ENCODE data around the gene AKAP13. TPM values are rescaled to one million over a fixed set of nuclear protein-coding genes. Genes with fewer than 3 reads are reported as not detected.

Gene AKAP13
- total RNA-seq, 2 experiments from 2014 or later = 104 to 106 TPM

DNA sequence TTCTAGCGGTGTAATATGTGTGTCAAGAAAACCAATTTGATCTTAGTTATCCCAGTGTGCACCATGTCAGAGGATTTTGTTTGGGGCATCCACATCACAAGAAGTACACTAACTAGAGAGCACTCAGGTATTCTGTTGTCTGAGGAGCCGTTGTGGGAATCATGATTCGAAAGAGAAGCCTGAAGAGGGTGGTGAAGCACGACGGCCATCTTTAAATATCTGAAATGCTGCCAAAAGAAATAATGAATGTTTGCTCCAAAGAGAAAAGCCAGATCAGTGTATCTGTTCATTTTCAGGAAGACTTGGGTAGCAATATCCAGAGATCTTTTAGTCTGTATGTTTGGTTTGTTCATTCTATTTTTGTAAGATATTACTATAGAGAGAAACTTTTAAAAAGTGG lies 233.7 kb downstream of the AKAP13 start:
- CTCF ChIA-PET = no interaction called here
- POLR2A ChIA-PET = no interaction called here

DNA sequence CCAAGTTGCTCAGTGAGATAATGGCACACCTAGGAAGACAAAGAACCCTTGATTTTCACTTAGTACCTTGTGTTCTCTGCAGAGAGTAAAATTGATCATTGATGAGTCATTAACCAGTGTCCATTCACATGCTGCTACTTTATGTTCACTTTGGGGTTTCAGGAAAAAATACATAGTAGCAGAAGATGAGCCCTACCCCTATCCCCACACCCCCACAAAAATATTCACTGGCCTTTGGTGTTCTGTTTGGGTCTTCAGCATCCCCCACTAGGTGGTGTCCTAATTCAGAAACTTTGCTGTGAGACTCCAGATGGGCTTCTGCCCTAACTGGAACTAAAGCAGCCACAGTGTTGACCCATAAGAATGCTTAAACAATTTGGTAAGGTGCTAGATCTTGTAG lies 235.5 kb downstream of the AKAP13 start:
- CTCF ChIA-PET = interaction anchor here (0.6 to 1.3 kb wide), 4 partner anchors 9 to 91 kb away, joined by 3 to 4 read pairs (median 3); no protein-coding TSS in a partner anchor
- POLR2A ChIA-PET = no interaction called here

DNA sequence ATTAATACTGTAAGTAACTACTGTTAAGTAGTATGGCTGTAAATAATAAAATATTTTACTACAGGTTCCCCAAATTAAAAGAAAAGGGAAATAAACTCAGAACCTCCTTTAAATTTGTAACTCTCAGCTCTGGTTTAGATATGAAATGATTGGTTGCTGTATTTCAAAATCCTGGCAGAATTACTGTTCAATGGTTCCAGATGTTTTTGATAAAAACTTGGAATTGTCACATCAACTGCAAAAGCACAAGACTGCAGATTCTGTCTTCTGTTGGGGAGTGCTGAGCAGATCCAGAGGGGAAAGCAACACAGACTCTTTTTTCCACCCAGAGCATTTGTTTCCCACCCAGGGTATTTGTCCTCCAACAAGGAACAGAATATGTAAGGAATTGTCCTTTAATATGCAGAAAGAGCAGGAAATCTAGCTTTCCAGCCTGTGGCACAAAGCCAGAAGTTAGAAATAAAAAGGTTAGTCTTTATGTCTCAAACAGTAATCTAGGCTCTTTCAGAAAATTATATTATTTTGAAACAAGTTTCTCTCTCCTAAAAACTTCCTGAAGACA lies 236.2 kb downstream of the AKAP13 start:
- CTCF ChIA-PET = interaction anchor here (0.6 to 1.3 kb wide), 4 partner anchors 8 to 91 kb away, joined by 3 to 4 read pairs (median 3); no protein-coding TSS in a partner anchor
- POLR2A ChIA-PET = no interaction called here

DNA sequence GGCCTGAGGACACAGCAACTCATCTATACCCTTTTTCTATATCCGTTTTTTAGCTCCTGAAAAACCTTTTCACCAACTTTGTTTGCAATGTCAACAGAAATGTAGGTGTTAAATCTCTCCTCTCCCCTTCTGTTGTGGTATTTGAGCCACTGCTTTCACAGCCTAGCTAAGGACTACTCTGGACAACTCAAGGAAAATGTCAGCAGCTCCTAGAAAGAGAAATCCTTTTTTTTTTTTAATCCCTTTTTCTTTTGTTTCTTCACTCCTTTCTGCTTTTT lies 237.8 kb downstream of the AKAP13 start:
- ChIA-PET POLR2A (interaction anchor here (0.6 to 1.8 kb wide), 4 partner anchors 10 to 50 kb away, joined by 4 to 8 read pairs (median 4); no protein-coding TSS in a partner anchor), CTCF (interaction anchor here (0.8 to 1.5 kb wide), 5 partner anchors 13 to 222 kb away, joined by 3 to 6 read pairs (median 4); no protein-coding TSS in a partner anchor)

DNA sequence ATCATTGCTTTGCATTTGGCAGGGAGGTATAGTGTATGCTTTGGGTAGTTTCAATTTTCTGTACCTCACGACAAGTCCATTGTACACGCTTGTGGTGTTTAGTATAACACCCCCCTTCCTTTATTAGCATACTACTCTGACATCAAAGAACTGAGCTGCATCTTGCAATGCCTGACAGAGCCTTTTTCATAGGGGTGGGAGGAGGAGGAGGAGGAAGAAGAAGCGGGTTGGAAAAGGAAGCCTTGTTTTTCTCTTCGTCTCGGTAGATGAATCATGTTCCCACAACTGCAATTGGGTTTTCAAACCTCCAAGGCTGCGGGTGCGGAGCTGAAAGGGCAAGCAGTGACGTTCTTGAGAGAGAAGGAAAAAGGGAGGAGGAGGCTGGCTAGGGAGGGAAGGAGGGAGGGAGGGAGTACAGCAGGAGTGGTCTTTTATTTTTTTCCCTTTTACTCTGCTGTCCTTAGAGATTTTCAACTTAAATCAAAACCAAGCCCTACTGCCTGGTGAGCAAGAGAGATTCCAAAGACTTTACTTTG lies 238.6 kb downstream of the AKAP13 start:
- CTCF ChIA-PET = interaction anchor here (0.6 to 1.5 kb wide), 7 partner anchors 28 to 243 kb away, joined by 3 to 6 read pairs (median 3); no protein-coding TSS in a partner anchor
- POLR2A ChIA-PET = interaction anchor here (0.7 to 1.8 kb wide), 5 partner anchors 8 to 83 kb away, joined by 3 to 8 read pairs (median 4); no protein-coding TSS in a partner anchor

DNA sequence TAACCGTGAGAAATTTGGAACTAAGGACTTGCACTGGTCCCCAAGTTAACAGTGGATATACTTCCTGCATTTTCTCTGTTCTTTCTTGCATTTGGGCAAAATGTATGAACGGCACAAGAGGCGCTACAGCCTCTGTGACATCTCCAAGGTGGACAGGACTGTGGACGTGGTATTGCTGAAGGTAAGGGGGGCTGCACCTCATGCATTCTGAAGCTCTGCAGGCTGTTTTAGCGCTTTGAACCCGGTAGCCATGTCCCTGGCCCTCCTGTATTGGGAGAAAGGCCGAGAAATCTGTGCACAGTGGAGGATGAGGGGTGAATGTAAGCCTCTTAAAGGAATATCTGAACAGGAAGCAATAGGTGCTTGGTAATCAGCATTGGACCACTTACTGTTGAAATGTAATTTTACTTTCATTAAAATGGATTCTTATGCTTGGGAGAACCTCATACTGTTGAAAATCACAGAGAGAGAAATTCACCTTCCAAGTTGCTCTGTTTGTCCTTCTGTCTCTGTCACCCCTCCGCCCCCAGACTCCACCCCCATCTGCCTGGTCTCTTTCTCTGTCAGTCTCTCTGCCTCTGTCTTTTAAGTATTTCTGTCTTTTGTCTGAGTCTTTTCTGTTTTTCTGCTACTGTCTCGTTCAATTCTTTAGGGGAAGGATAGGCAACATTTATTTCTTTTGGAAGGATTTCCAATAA lies 239.7 kb downstream of the AKAP13 start:
- POLR2A ChIA-PET = interaction anchor here (0.7 kb wide), 1 partner anchor 85 kb away, joined by 7 read pairs; no protein-coding TSS in a partner anchor
- CTCF ChIA-PET = no interaction called here

DNA sequence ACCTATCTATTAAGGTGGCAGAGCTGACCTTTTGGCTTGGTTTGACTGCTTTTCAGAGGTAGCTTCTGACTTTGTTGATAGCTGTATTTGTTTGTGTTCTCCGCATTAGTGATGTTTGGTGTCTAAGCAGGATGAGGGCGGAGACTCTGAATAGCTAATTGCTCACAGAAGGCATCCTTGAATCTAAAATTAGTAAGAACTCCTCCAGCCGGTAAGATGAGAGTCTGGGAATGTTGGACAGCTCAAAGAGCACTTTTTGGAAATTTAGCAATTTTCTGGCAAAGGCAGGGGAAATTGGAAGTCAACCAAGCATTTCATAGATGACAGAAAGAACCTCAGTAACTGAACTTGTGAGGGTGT lies 240.3 kb downstream of the AKAP13 start:
- POLR2A ChIA-PET = interaction anchor here (0.7 kb wide), 1 partner anchor 84 kb away, joined by 7 read pairs; no protein-coding TSS in a partner anchor
- CTCF ChIA-PET = no interaction called here

DNA sequence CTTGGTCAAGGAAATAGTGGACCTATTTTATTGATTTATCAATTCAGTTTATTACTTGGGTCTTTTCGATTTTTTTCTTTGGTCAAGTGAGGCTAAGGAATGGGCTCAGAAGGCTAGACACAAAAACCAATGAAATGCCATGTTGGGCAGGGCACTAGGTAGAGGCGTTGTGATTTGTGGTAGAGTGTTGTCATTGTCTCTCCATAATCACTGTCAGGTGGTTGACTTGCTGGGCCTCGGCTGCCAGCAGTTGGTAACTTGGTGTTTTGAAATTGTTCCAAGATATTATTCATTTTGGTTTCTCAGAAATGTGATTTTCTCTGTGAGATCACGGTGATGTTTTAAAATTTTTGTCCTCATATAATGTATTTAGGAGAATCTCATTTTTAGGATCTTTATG lies 240.7 kb downstream of the AKAP13 start:
- CTCF ChIA-PET = no interaction called here

DNA sequence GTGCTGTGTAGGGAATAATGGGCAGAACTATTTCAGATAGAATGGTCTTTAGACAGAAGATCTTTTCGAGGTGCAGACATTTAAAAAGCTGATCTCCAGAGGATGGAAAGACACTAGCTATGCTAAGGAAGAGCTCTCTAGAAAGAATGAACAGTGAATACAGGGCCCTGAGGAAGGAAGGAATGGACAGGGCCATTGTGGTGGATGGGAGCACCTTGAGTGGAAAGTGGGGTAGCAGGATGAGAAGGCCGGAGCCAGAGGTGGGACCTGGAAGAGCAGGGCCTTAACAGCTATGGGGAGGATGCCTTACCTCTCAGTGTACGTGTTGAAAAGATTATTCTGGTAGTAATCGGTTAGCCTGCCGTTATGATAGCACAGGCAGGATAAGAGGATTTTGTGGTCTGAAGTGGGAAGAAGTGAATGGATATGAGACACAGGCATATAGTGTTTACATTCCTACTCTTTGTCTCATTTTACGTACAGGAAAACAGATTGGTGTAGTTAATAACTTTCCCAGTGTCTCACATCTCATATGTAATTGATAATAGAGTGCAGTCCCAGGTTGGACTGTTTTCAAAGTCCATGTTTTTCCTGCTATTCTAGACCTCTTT lies 241.9 kb downstream of the AKAP13 start:
- ChIA-PET POLR2A (no interaction called here), CTCF (interaction anchor here (0.7 kb wide), 1 partner anchor 18 kb away, joined by 3 read pairs; no protein-coding TSS in a partner anchor)

More for the DNA sequence above, 240.7 kb downstream of the AKAP13 start:
- POLR2A ChIA-PET = no interaction called here

DNA sequence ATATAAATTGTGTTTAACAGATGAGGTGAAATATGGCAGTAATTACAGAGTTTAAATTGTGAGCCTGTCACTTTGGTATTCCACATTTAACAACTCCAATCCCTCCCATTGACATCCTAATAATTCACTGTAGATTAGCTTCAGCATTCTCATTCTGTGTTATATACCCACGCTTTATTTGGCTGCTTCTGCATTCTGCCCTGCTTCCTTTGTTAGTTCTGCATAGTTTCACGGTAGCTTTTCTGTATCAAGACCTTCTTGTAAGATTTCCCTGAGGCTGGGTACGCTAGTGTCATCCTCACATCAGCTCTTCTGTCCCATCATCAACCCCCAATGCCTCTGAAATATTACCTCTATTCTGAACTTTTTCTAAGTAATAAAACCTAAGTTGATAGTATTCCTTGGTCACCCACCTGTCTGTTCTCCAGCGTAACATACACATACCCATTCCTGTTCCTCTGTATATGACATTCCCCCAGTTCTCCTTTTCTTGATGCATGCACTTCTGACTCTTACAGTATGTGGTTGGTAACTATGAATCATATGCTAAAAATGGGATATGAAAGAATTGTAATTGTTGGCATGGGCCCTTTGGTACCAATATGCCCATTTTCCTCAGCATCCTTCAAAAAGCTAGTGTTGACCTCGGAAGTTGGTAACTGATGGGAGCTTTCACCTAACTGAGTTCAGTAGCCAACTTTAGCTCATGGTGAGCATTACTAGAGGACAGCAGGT lies 243.1 kb downstream of the AKAP13 start:
- CTCF ChIA-PET = interaction anchor here (0.7 to 1.5 kb wide), 3 partner anchors 22 to 213 kb away, joined by 3 to 4 read pairs (median 3); no protein-coding TSS in a partner anchor

DNA sequence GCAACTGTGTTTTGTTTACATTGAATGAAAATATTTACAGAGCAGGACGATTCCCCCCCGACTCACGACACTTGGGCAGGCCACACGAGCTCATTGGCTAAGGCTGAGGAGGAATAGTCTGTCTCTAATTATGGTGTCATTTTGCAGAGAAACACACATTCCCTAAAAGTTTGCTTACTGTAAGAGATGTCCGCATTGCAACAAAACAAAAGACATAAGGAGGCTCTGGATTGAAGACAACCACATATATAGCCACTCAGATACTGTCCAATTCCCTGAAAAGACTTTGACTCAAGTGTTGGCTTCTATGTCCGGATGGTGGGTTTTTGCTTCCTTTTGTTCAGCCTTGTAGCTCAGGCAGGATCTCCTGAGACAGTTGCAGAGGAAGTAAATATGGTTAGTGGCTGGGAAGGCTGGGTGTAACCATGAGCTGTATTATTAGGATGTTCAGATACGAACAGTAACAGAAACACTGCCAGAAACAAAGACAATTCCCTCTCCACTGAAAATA lies 243.9 kb downstream of the AKAP13 start:
- CTCF ChIA-PET = interaction anchor here (0.7 to 1.5 kb wide), 4 partner anchors 8 to 214 kb away, joined by 3 to 4 read pairs (median 3); no protein-coding TSS in a partner anchor
- POLR2A ChIA-PET = interaction anchor here (0.6 to 1.5 kb wide), 4 partner anchors 24 to 80 kb away, joined by 3 to 8 read pairs (median 4); no protein-coding TSS in a partner anchor

More for the DNA sequence above, 243.1 kb downstream of the AKAP13 start:
- POLR2A ChIA-PET = interaction anchor here (0.6 to 1.5 kb wide), 2 partner anchors 25 to 77 kb away, joined by 5 to 8 read pairs; no protein-coding TSS in a partner anchor

DNA sequence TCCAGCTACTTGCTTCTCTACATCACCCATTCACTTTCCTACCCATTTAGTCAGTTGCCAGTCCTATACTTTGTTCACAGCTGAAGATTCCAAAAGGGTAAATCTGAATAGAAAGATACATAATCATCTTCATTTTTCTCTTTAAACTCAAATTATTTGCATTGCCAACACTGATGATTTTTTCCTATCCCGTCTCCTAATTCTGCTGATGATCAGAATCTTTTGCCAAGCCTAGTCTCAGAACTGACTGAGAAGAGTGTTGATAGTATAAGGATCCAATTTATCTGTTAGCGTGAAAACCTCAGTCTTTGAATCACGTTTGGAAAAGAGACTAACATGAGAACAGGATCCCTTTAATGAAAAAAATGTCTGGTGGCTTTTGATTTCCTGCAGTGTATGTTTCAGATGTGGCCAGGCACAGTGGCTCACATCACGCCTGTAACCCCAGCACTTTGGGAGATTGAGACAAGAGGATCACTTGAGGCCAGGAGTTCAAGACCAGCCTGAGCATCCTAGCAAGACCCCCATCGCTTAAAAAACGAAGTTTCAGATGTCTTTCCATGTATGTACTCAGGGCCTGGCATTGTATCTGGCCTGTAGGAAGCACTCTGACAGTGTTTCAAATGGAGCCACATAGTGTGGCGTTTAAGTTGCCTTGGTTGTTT lies 244.9 kb downstream of the AKAP13 start:
- POLR2A ChIA-PET = interaction anchor here (0.6 to 1.4 kb wide), 9 partner anchors 20 to 98 kb away, joined by 3 to 6 read pairs (median 4); no protein-coding TSS in a partner anchor
- CTCF ChIA-PET = interaction anchor here (1.0 to 1.8 kb wide), 4 partner anchors 9 to 99 kb away, joined by 3 to 4 read pairs (median 4); no protein-coding TSS in a partner anchor

DNA sequence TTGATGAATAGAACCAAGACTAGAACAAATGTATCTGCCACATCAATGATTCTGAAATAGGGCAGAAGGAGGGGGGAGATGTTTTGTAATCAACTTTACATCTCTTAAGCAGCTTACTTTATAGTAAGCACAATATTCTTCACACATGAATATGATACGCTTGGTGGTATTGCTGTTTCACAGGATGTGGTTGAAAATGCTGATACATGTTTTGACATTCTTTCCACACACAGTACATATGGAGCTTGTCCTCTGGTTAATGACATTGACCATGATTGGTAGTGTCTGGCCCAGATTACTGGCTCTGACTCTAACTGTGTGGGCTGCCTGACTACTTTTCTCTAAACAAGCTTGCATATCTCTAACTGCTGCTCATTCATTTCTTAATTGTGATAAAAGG lies 245.5 kb downstream of the AKAP13 start:
- CTCF ChIA-PET = interaction anchor here (1.0 to 1.8 kb wide), 3 partner anchors 21 to 99 kb away, joined by 4 read pairs; no protein-coding TSS in a partner anchor
- POLR2A ChIA-PET = interaction anchor here (0.6 to 1.4 kb wide), 11 partner anchors 19 to 98 kb away, joined by 3 to 6 read pairs (median 4); no protein-coding TSS in a partner anchor

DNA sequence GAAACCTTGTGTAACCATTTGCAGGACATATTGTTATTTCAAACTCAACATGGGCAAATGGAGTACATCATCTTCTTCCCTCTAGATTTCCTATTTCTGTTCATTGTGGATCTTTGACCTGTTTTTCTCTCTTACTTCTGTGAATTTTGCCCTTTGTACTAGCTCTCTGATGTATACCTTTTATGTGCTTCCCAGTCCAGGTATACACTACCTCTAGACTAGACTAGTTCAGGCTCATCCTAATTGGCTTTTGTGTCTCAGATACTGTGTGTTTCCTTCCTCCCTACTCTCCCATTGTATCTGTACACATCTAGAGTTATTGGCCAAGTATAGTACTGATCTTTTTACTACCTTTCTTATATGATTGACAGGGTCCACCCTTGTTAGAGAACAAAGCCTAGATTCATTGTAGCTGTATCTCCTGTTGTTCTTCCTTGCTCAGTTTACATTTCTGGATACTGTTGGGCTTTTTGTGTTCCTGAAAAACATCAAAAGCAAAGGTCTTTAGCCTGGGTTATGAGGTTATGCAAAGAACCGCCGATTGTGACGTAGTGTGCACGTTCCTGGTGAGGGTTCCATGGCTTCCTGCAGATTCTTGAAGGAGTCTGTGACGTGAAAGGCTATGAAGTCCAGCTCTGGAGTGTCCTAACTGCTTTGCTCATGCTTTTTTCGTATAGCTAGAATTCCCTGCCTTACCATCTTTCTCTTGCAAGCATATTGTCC lies 247.0 kb downstream of the AKAP13 start:
- POLR2A ChIA-PET = interaction anchor here (0.5 to 1.3 kb wide), 3 partner anchors 9 to 141 kb away, joined by 3 to 4 read pairs (median 3); no protein-coding TSS in a partner anchor

DNA sequence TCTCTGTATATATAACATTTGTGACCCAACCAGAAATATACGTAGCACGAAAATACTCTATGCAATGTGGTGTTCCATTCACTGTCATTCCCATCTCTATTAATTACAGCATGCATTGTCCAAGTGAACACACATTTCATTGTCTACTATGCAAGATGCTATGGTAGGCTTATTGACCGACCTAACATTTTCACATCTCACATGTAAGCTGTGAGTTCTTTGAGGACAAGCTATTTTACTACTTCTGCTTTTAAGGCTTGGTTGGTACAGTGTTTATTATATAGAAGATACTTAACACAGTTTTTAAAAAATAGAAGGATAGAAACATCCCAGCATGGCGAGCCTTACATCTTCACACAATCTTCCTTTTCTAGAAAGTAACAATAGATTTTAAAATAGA lies 249.9 kb downstream of the AKAP13 start:
- ChIA-PET CTCF (no interaction called here), POLR2A (interaction anchor here (1.1 kb wide), 1 partner anchor 17 kb away, joined by 3 read pairs; no protein-coding TSS in a partner anchor)

More for the DNA sequence above, 247.0 kb downstream of the AKAP13 start:
- CTCF ChIA-PET = interaction anchor here (1.0 kb wide), 1 partner anchor 83 kb away, joined by 3 read pairs; no protein-coding TSS in a partner anchor

DNA sequence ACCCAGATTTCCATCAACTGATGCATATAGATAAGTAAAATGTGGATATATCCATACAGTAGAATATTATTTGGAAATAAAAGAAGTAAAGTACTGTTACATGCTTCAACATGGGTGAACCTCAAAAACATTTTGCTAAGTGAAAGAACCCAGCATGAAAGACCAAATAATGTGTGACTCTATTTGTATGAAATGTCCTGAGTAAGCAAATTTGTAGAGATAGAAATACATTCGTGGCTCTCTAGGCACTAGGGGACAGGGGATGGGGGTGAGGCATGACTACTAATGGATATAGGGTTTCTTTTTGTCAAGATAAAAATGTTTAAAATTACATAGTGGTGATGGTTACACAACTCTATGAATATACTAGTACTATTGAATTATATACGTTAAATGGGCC lies 250.6 kb downstream of the AKAP13 start:
- ChIA-PET POLR2A (no interaction called here), CTCF (no interaction called here)

DNA sequence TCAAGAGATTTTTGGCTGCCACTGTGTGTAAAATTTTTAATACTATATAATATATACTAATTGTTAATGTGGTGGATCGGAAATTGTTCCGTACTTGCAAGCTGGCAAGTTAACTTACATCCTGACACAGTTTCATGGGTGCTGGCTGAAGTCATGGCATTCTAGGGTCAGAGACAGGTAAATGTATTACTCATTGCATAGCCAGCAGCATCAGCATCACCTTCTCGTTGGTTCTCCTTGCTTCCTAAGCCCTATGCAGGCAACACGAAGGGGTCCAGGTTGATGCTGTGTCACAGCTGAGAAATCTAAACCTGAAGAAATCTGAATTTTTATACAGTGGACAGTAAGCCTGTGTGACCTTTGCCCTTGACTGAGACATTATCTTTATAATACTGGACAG lies 251.6 kb downstream of the AKAP13 start:
- ChIA-PET CTCF (no interaction called here), POLR2A (no interaction called here)

Measured in activated CD8-positive, alpha-beta memory T cell treated with anti-CD3 and anti-CD28 coated beads for 36 hours (primary cell).